ENCODE measurements around the gene GEMIN4.
"Not testable (repeated sequence)": the region's sequence is repeated elsewhere in the genome, so short reads cannot be mapped to it uniquely, and the experiment has no call there.

The GEMIN4 gene

GRCh38 chr17:699345-699744, 52.7 kb downstream of the GEMIN4 start:
- DNase-seq, result no peak

DNA sequence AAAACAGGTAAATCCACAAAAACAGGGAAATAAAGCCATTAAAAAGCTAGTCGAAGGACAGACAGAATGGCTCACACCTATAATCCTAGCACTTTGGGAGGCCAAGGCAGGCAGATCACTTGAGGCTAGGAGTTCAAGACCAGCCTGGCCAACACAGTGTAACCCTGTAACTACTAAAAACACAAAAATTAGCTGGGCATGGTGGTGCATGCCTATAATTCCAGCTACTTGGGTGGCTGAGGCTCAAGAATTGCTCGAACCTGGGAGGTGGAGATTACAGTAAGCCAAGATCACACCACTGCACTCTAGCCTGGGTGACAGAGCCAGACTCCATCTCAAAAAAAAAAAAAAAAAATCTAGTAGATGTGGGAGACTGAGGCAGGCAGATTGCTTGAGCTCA, 54.0 kb downstream of the GEMIN4 start:
- not testable (repeated sequence) for DNase-seq

- no peak for DNase-seq
Observed at GRCh38 chr17:697682-698081, 54.4 kb downstream of the GEMIN4 start.

GRCh38 chr17:696369-696768, 55.7 kb downstream of the GEMIN4 start:
- DNase-seq, result no peak
